Fibroblast of upper back skin (primary cell): ENCODE data around the gene CAPRIN1.

ENCODE experiments used
- DNase-seq: peaks from one replicate; pipeline ENCODE4 v3.0.0-alpha.2; 2013

Gene CAPRIN1

GRCh38 chr11:34051349-34052035, at the start of gene CAPRIN1:
Gene CAPRIN1 (plus strand): TSS chr11:34051731. CDS start chr11:34052421, 690 bp downstream.
- peak; percentile 87 for DNase-seq

- no peak for DNase-seq
Observed at GRCh38 chr11:34002420-34002819, 49.1 kb upstream of the CAPRIN1 start.

GRCh38 chr11:34004236-34004635, 47.3 kb upstream of the CAPRIN1 start:
- no peak for DNase-seq

- DNase-seq = no peak
Observed at GRCh38 chr11:34006876-34007275, 44.7 kb upstream of the CAPRIN1 start.

- DNase-seq = no peak
Observed at GRCh38 chr11:34012734-34013133, 38.8 kb upstream of the CAPRIN1 start.

- no peak for DNase-seq
Observed at GRCh38 chr11:34013898-34014571, 37.5 kb upstream of the CAPRIN1 start.

GRCh38 chr11:34021977-34022735, 29.4 kb upstream of the CAPRIN1 start:
- no peak for DNase-seq

GRCh38 chr11:34026432-34026831, 25.1 kb upstream of the CAPRIN1 start:
- DNase-seq = no peak

- no peak for DNase-seq
Observed at GRCh38 chr11:34027516-34028408, 23.8 kb upstream of the CAPRIN1 start.

GRCh38 chr11:34028425-34028824, 23.1 kb upstream of the CAPRIN1 start:
- DNase-seq = no peak

GRCh38 chr11:34029176-34029575, 22.4 kb upstream of the CAPRIN1 start:
- DNase-seq = no peak

- DNase-seq = no peak
Observed at GRCh38 chr11:34030382-34030781, 21.1 kb upstream of the CAPRIN1 start.

- no peak for DNase-seq
Observed at GRCh38 chr11:34033399-34033798, 18.1 kb upstream of the CAPRIN1 start.

- no peak for DNase-seq
Observed at GRCh38 chr11:34034053-34034452, 17.5 kb upstream of the CAPRIN1 start.

- DNase-seq = no peak
Observed at GRCh38 chr11:34036456-34036855, 15.1 kb upstream of the CAPRIN1 start.

GRCh38 chr11:34037016-34037415, 14.5 kb upstream of the CAPRIN1 start:
- no peak for DNase-seq

- no peak for DNase-seq
Observed at GRCh38 chr11:34040571-34040970, 11.0 kb upstream of the CAPRIN1 start.

- DNase-seq = peak; percentile 86
Observed at GRCh38 chr11:34044664-34045485, 6.7 kb upstream of the CAPRIN1 start.

- no peak for DNase-seq
Observed at GRCh38 chr11:34049028-34049427, 2.5 kb upstream of the CAPRIN1 start.

GRCh38 chr11:34050581-34051348, 766 bp upstream of the CAPRIN1 start:
- DNase-seq = peak; percentile 73

- peak; percentile 87 for DNase-seq
Observed at GRCh38 chr11:34052036-34052607, 591 bp downstream of the CAPRIN1 start.
